Adrenal gland (tissue), 5 donors: Measurements from ENCODE around the gene CLMN.

Experiments
- POLR2A ChIP-seq, 2 donors: fragments of 450-650 bp; IDR thresholded peaks; one replicate each; pipeline ENCODE4 v1.6.1; 2017; ENCODE audit warnings: antibody characterized with exemption in 2 of 2, mild to moderate bottlenecking in 2 of 2, moderate library complexity in 1 of 2
- TF ChIP-seq, protein P1 (sequence below), 6 experiments: fragments of 450-650 bp in 4 of 6; fragments of 200-600 bp in 2 of 6; sonication (generic) in 1 of 6; IDR thresholded peaks; 1 replicate in 5 of 6; 2 replicates in 1 of 6; pipeline versions ENCODE4 v1.5.1 to v1.8.0; 2016 to 2021; ENCODE audit warnings: antibody characterized with exemption in 6 of 6, mild to moderate bottlenecking in 2 of 6, moderate library complexity in 1 of 6
- donor health status: DM: no; HTN: no; CAD: no.

DNA sequence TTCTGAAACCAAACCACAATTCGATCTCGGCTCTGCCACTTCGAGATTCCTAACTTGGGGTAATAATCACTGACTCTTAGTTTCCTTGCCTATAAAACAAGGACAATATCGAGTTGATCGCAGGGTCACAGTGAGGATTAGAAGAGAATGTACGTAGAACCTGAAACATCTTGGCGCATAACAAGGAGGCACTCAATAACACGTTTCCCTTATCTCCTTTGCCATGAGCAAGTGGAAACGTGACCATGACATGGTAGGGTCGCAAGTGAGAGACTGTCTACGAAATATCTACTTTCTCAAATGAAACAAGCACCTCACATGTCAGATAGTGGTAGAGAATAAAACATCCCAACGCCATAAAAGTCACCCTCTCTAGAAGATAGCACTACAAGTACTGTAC, 164.7 kb downstream of the CLMN start:
- TF ChIP-seq, protein P1, sequence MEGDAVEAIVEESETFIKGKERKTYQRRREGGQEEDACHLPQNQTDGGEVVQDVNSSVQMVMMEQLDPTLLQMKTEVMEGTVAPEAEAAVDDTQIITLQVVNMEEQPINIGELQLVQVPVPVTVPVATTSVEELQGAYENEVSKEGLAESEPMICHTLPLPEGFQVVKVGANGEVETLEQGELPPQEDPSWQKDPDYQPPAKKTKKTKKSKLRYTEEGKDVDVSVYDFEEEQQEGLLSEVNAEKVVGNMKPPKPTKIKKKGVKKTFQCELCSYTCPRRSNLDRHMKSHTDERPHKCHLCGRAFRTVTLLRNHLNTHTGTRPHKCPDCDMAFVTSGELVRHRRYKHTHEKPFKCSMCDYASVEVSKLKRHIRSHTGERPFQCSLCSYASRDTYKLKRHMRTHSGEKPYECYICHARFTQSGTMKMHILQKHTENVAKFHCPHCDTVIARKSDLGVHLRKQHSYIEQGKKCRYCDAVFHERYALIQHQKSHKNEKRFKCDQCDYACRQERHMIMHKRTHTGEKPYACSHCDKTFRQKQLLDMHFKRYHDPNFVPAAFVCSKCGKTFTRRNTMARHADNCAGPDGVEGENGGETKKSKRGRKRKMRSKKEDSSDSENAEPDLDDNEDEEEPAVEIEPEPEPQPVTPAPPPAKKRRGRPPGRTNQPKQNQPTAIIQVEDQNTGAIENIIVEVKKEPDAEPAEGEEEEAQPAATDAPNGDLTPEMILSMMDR (IDR thresholded peaks at IDR 0.05) = no peak
- no peak for TF ChIP-seq POLR2A (IDR thresholded peaks at IDR 0.05)
